ENCODE data around the gene CCDC9B.

The CCDC9B gene

GRCh38 chr15:40325700-40326099 is 15.0 kb downstream of the CCDC9B start:
- DNase-seq, result no peak

GRCh38 chr15:40325188-40325587 is 15.6 kb downstream of the CCDC9B start:
- no peak for DNase-seq

- no peak for DNase-seq
Measured at GRCh38 chr15:40323953-40324937, 16.5 kb downstream of the CCDC9B start.

- DNase-seq, result peak; percentile 95
Measured at GRCh38 chr15:40323239-40323952, 17.3 kb downstream of the CCDC9B start, which contains the start of gene INAFM2. INAFM2 (plus strand) TSS chr15:40323692; CDS start chr15:40324056, 364 bp downstream.

GRCh38 chr15:40322531-40323238 is 18.1 kb downstream of the CCDC9B start:
- no peak for DNase-seq

GRCh38 chr15:40320931-40321371 is 19.8 kb downstream of the CCDC9B start:
- peak; percentile 35 for DNase-seq

- no peak for DNase-seq
Measured at GRCh38 chr15:40320409-40320808, 20.3 kb downstream of the CCDC9B start.

- DNase-seq, result no peak
Measured at GRCh38 chr15:40317580-40317979, 23.2 kb downstream of the CCDC9B start.

GRCh38 chr15:40316931-40317330 is 23.8 kb downstream of the CCDC9B start:
- DNase-seq, result no peak

- no peak for DNase-seq
Measured at GRCh38 chr15:40314723-40315276, 25.9 kb downstream of the CCDC9B start.

GRCh38 chr15:40313531-40314398 is 27.0 kb downstream of the CCDC9B start:
- DNase-seq, result peak; percentile 90

GRCh38 chr15:40312370-40313158 is 28.2 kb downstream of the CCDC9B start:
- DNase-seq, result no peak

GRCh38 chr15:40310993-40311392 is 29.7 kb downstream of the CCDC9B start:
- no peak for DNase-seq

- DNase-seq, result no peak
Measured at GRCh38 chr15:40310001-40310959, 30.5 kb downstream of the CCDC9B start.

GRCh38 chr15:40309344-40309862 is 31.3 kb downstream of the CCDC9B start:
- DNase-seq, result no peak

GRCh38 chr15:40307421-40308211 is 33.1 kb downstream of the CCDC9B start, which contains the start of gene PLCB2:
PLCB2 (minus strand) TSS chr15:40307935; CDS start chr15:40307672, 263 bp downstream.
- no peak for DNase-seq

- no peak for DNase-seq
Measured at GRCh38 chr15:40306908-40307307, 33.8 kb downstream of the CCDC9B start.

- no peak for DNase-seq
Measured at GRCh38 chr15:40306371-40306770, 34.4 kb downstream of the CCDC9B start.
